ENCODE results near the gene SUSD1. TPM values are rescaled to one million over a fixed set of nuclear protein-coding genes. Genes with fewer than 3 reads are reported as not detected.
A peak's percentile ranks its signal among the peaks of the same experiment; 100 is the strongest.

SUSD1 gene
- total RNA-seq, 1 donor from 2014 or later, result 3.2 TPM

GRCh38 chr9:112072721-112073638 lies 102.1 kb downstream of the SUSD1 start:
- ATAC-seq (peak; percentile 14), DNase-seq (ENCODE audit: low spot score) (no peak)

GRCh38 chr9:112069318-112070169 lies 105.6 kb downstream of the SUSD1 start:
- ATAC-seq (peak; percentile 34), DNase-seq (ENCODE audit: low spot score) (no peak)

- DNase-seq (ENCODE audit: low spot score) (peak; percentile 72), ATAC-seq (peak; percentile 80)
Measured at GRCh38 chr9:112065806-112066606, 109.1 kb downstream of the SUSD1 start.

DNA sequence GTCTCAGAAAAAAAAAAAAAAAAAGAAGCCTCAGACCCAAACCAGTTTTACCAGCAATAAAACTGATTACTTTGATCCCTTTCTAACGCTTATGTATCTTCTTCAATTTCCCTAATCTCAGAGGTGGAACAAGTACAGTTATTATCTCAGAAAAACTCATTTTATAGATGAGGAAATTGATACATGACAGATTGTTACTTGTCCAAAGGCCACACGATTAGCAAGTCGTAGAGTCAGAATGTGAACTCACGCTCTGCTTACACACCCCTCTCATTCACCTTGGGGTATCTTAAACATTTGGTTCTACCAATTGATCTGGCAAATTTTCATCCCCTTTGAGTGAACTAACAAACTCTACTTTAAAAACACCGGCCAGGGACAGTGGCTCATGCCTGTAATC lies 110.2 kb downstream of the SUSD1 start:
- DNase-seq (ENCODE audit: low spot score) (no peak), ATAC-seq (no peak)

GRCh38 chr9:112063586-112063985 lies 111.5 kb downstream of the SUSD1 start:
- DNase-seq (ENCODE audit: low spot score), result no peak

GRCh38 chr9:112063151-112063550 lies 111.9 kb downstream of the SUSD1 start:
- ATAC-seq (no peak), DNase-seq (ENCODE audit: low spot score) (no peak)

More at GRCh38 chr9:112063586-112063985, 111.5 kb downstream of the SUSD1 start:
- ATAC-seq, result no peak

GRCh38 chr9:112061152-112061740 lies 113.9 kb downstream of the SUSD1 start:
- DNase-seq (ENCODE audit: low spot score), result no peak
- ATAC-seq, result no peak

GRCh38 chr9:112059966-112060320 lies 115.2 kb downstream of the SUSD1 start:
- DNase-seq (ENCODE audit: low spot score) (no peak), ATAC-seq (no peak)

- peak; percentile 86 for ATAC-seq
Measured at GRCh38 chr9:112059145-112059965, 115.7 kb downstream of the SUSD1 start.

DNA sequence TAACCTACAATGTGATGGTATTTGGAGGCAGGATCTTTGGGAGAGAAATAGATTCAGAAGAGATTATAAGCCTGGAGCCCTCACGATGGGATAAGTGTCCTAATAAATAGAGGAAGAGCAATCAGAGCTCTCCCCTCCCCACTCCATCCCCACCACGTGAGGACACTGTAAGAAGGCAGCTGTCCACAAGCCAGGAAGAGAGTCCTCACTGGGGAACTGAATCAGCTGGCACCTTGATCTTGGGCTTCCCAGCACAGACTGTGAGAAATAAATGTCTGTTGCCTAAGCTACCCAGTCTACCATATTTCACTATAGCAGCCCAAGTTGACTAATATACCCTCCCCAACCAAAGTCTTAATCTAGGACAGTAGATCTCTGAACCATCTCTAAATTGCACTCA lies 118.1 kb downstream of the SUSD1 start:
- DNase-seq (ENCODE audit: low spot score), result no peak
- no peak for ATAC-seq

More at GRCh38 chr9:112059145-112059965, 115.7 kb downstream of the SUSD1 start:
- DNase-seq (ENCODE audit: low spot score), result peak; percentile 86

DNA sequence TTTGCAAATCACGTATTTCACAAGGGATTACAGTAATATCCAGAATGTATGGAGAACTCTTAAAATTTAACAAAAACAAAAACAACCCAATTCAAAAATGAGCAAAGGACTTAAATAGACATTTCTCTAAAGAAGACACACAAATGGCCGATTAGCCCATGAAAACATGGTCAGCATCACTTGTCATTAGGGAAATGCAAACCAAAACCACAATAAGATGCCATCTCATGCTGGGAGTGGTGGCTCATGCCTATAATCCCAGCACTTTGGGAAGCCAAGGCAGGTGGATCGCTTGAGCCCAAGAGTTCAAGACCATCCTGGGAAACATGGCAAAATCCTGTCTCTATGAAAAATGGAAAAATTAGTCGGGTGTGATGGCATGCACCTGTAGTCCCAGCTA lies 120.2 kb downstream of the SUSD1 start:
- no peak for DNase-seq (ENCODE audit: low spot score)
- ATAC-seq, result no peak

GRCh38 chr9:112051812-112052211 lies 123.3 kb downstream of the SUSD1 start:
- DNase-seq (ENCODE audit: low spot score) (no peak), ATAC-seq (no peak)

- DNase-seq (ENCODE audit: low spot score) (peak; percentile 69), ATAC-seq (peak; percentile 88)
Measured at GRCh38 chr9:112050544-112051475, 124.3 kb downstream of the SUSD1 start.

DNA sequence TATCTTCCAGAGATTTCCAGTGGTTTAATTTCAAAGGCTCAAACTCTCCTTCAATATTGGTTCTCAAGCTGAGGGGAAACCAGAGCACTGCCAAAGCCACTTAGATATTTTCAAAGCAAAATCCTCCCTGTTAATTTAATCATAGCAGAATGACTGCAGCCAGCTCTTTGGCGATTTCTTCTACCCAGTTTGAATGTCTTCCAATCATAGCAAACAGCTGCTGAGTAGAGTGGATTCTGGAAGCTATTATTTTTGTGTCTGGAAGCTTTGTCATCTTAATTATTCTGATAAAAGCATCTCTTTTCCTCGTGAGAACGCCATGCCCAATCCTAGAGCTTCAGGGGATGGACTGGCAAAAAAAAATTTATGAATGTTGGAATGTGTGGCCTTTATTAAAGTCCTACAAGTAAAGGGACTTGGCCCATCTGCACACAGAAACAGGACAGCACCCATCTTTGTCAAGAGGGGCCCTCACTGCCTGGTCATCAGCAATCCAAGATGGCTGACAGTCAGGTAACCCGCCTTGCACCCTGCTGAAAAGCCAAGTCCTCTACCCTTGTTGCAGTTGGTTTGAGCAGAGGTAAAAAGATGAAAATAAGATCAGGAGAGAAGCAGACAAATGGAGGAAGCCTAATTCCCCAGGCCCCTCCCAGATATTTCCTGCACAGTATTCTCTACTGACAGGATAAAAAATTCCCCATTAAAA lies 125.1 kb downstream of the SUSD1 start:
- DNase-seq (ENCODE audit: low spot score), result no peak
- no peak for ATAC-seq

- no peak for DNase-seq (ENCODE audit: low spot score)
- peak; percentile 47 for ATAC-seq
Measured at GRCh38 chr9:112048924-112049691, 126.0 kb downstream of the SUSD1 start.

GRCh38 chr9:112047538-112048066 lies 127.5 kb downstream of the SUSD1 start:
- no peak for ATAC-seq
- DNase-seq (ENCODE audit: low spot score), result no peak

DNA sequence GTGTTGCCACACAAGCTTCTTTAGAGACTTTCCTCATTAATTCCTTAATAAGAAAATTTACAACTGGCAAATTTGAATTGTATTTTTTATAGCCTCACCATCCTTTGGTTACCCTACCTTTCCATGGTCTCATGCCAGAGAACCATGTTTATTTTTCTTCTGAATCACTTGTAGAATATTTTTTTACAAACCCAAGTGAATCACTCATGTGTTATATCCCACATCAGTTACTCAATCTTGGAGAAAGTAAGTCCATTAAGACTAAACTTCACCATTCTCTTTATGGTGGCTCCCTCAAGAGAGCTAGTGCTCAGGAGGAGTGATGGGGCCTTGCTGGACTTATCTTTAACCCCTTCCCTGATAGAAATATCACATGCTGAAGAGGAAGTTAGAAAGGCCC lies 128.9 kb downstream of the SUSD1 start:
- ATAC-seq (no peak), DNase-seq (ENCODE audit: low spot score) (no peak)
